GM18517 (cell line): ENCODE results near the gene CCBE1.

Source experiments
- ATAC-seq: cut with Tn5 transposase; IDR thresholded peaks from one replicate; pipeline ENCODE4 v1.9.1; 2021; ENCODE audit warnings: mild to moderate bottlenecking, moderate library complexity; ENCODE audit not compliant: unreplicated experiment

Gene CCBE1

GRCh38 chr18:59509481-59510442 lies 187.5 kb downstream of the CCBE1 start:
- ATAC-seq = no peak

GRCh38 chr18:59505356-59505755 lies 191.9 kb downstream of the CCBE1 start:
- no peak for ATAC-seq

GRCh38 chr18:59502274-59503175 lies 194.7 kb downstream of the CCBE1 start:
- no peak for ATAC-seq

- no peak for ATAC-seq
Measured at GRCh38 chr18:59501920-59502273, 195.3 kb downstream of the CCBE1 start.

- ATAC-seq = no peak
Measured at GRCh38 chr18:59500765-59501164, 196.5 kb downstream of the CCBE1 start.

- ATAC-seq = no peak
Measured at GRCh38 chr18:59498506-59499086, 198.6 kb downstream of the CCBE1 start.

- ATAC-seq = no peak
Measured at GRCh38 chr18:59492756-59493421, 204.3 kb downstream of the CCBE1 start.

GRCh38 chr18:59488899-59489298 lies 208.3 kb downstream of the CCBE1 start:
- ATAC-seq = no peak

GRCh38 chr18:59485382-59485781 lies 211.8 kb downstream of the CCBE1 start:
- no peak for ATAC-seq

GRCh38 chr18:59484561-59485328 lies 212.5 kb downstream of the CCBE1 start:
- ATAC-seq = no peak

GRCh38 chr18:59484131-59484530 lies 213.1 kb downstream of the CCBE1 start:
- ATAC-seq = no peak

- no peak for ATAC-seq
Measured at GRCh38 chr18:59481436-59481835, 215.8 kb downstream of the CCBE1 start.

- ATAC-seq = no peak
Measured at GRCh38 chr18:59479776-59480175, 217.4 kb downstream of the CCBE1 start.

GRCh38 chr18:59478591-59478990 lies 218.6 kb downstream of the CCBE1 start:
- no peak for ATAC-seq

GRCh38 chr18:59477849-59478248 lies 219.4 kb downstream of the CCBE1 start:
- ATAC-seq = no peak

- ATAC-seq = no peak
Measured at GRCh38 chr18:59470561-59471121, 226.6 kb downstream of the CCBE1 start.

GRCh38 chr18:59469463-59470180 lies 227.6 kb downstream of the CCBE1 start:
- no peak for ATAC-seq

- ATAC-seq = no peak
Measured at GRCh38 chr18:59468821-59469220, 228.4 kb downstream of the CCBE1 start.

- no peak for ATAC-seq
Measured at GRCh38 chr18:59467497-59467896, 229.7 kb downstream of the CCBE1 start.
